OCI-LY7 (cell line): Measurements from ENCODE around the gene DUSP9.

Source experiments
- EZH2phosphoT487 ChIP-seq: fragments of 200-600 bp; sonication (generic); IDR thresholded peaks from 2 replicates; pipeline ENCODE4 v1.6.1; 2018; ENCODE audit warnings: low read depth, borderline replicate concordance, mild to moderate bottlenecking, mixed run types, antibody characterized with exemption, low read length, moderate library complexity, mixed read lengths
- TF ChIP-seq, protein P1 (sequence below): fragments of 200-600 bp; sonication (generic); conservative IDR thresholded peaks from 2 replicates; pipeline ENCODE4 v1.5.1; 2014; ENCODE audit warnings: mild to moderate bottlenecking, antibody characterized with exemption, low read length, moderate library complexity, mixed read lengths

DNA sequence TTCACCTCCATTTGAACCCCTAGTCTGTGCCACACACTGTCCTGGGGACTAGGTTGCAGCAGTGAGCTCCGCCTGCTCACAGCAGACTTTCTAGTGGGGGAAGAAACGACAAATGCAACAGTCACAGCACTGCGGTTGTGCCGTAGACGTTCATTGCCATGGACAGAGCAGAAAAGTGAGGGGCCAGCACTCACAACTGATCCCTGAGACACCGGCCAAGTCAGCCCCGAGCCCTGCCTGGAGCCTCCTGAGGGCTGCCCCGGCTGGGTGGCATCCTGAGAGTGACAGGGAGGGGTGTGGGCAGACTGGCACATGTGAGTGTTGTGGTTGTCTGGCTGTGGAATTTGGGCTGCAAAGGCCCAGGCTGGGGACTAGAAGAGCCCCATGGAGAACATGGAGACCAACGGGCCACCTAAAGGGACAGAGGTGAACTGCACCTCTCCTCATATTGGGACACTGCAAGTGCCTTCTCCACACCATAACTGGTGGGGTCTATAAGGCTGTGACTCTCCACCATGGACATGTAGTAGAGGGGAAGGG lies 4.6 kb downstream of the DUSP9 start:
- TF ChIP-seq, protein P1, sequence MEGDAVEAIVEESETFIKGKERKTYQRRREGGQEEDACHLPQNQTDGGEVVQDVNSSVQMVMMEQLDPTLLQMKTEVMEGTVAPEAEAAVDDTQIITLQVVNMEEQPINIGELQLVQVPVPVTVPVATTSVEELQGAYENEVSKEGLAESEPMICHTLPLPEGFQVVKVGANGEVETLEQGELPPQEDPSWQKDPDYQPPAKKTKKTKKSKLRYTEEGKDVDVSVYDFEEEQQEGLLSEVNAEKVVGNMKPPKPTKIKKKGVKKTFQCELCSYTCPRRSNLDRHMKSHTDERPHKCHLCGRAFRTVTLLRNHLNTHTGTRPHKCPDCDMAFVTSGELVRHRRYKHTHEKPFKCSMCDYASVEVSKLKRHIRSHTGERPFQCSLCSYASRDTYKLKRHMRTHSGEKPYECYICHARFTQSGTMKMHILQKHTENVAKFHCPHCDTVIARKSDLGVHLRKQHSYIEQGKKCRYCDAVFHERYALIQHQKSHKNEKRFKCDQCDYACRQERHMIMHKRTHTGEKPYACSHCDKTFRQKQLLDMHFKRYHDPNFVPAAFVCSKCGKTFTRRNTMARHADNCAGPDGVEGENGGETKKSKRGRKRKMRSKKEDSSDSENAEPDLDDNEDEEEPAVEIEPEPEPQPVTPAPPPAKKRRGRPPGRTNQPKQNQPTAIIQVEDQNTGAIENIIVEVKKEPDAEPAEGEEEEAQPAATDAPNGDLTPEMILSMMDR: peak; percentile 54
- no peak for TF ChIP-seq EZH2phosphoT487
